Tibial nerve (tissue), 4 donors: ENCODE results near the gene MED22.

Experiments used
- EP300 ChIP-seq, 2 donors: sonication (generic); formaldehyde crosslinking; IDR thresholded peaks; one replicate each; pipeline ENCODE4 v1.6.1; 2017; ENCODE audit warnings: antibody characterized with exemption in 2 of 2, mild to moderate bottlenecking in 1 of 2
- TF ChIP-seq, protein P1 (sequence below), 5 experiments: fragments of 200-600 bp in 3 of 5; fragments of 450-650 bp in 2 of 5; sonication (generic) in 3 of 5; IDR thresholded peaks; one replicate each; pipeline ENCODE4 v1.5.1; 2016 to 2019; ENCODE audit warnings: antibody characterized with exemption in 5 of 5, mild to moderate bottlenecking in 3 of 5, moderate library complexity in 2 of 5

DNA sequence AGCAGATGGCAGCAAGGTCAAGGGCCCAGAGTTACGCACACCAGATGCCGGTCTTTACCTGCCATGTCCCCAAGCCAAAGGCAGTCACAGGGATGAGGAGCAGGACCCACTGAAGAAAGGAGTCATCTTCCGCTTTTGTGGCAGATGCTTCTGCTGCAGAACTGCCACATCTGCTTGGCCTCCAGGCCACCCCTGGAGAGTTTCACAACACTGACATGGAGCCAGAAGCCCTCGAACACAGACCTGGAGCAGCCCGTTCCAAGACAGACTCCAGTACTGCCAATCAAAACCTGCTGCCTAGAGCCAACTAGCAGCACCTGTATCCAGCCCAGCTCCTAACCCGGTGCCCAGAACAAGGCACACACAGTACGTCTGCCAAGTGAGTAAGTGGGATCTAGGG is 6.8 kb upstream of the MED22 start:
- TF ChIP-seq, protein P1, sequence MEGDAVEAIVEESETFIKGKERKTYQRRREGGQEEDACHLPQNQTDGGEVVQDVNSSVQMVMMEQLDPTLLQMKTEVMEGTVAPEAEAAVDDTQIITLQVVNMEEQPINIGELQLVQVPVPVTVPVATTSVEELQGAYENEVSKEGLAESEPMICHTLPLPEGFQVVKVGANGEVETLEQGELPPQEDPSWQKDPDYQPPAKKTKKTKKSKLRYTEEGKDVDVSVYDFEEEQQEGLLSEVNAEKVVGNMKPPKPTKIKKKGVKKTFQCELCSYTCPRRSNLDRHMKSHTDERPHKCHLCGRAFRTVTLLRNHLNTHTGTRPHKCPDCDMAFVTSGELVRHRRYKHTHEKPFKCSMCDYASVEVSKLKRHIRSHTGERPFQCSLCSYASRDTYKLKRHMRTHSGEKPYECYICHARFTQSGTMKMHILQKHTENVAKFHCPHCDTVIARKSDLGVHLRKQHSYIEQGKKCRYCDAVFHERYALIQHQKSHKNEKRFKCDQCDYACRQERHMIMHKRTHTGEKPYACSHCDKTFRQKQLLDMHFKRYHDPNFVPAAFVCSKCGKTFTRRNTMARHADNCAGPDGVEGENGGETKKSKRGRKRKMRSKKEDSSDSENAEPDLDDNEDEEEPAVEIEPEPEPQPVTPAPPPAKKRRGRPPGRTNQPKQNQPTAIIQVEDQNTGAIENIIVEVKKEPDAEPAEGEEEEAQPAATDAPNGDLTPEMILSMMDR (IDR thresholded peaks at IDR 0.05): no peak
- no peak for TF ChIP-seq EP300 (IDR thresholded peaks at IDR 0.05)
